GM21381 (cell line): ENCODE results near the gene BATF2.
"Not testable (repeated sequence)": the region's sequence is repeated elsewhere in the genome, so short reads cannot be mapped to it uniquely, and the experiment has no call there.

Experiments used
- ATAC-seq: cut with Tn5 transposase; IDR thresholded peaks from one replicate; pipeline ENCODE4 v1.9.1; 2021; ENCODE audit warnings: mild to moderate bottlenecking, moderate library complexity; ENCODE audit not compliant: unreplicated experiment

Gene BATF2

GRCh38 chr11:64996710-64997380 is at the start of gene BATF2:
Gene BATF2, minus strand, starts transcription at chr11:64996971. Its CDS starts 57 bp downstream, at chr11:64996914.
- no peak for ATAC-seq

DNA sequence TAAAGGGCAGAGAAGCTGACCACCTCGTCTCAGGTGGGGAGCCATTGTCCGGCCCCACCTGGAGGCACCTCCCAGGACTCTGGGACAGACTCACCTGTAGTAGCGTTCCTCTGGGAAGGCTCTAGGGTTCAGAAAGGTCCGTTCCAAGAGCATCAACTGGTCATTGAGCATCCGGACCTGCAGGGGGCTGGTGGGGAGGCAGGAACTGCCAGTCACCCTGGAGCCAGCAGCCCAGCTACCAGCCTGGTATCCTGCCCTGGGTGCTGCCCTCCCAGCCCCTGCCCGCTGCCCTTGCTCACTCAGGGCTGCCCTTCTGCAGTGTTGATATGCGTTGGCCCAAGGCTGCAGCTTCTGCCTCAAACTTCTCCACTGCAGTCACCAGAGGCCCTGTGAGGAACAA is 49.0 kb upstream of the BATF2 start:
- no peak for ATAC-seq

DNA sequence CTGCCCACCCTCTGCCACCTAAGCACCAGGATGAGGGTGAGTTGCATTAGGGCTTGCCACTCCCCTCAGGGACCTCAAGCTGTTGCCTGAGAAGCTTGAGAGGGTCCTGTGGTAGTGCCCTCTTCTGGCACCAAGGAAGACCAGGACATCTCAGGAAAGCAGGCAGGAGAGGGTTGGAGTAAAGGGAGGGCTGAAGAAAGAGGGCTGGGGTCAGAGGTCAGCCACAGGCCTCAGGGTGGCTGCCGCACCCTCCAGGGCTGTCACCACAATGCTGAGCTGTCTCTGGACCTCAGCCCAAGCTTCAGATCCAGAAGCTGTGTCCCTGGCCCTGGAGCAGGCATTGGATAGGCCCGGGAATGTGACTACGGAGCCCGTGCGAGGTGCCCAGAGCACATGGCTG is 48.3 kb upstream of the BATF2 start:
- ATAC-seq: no peak

DNA sequence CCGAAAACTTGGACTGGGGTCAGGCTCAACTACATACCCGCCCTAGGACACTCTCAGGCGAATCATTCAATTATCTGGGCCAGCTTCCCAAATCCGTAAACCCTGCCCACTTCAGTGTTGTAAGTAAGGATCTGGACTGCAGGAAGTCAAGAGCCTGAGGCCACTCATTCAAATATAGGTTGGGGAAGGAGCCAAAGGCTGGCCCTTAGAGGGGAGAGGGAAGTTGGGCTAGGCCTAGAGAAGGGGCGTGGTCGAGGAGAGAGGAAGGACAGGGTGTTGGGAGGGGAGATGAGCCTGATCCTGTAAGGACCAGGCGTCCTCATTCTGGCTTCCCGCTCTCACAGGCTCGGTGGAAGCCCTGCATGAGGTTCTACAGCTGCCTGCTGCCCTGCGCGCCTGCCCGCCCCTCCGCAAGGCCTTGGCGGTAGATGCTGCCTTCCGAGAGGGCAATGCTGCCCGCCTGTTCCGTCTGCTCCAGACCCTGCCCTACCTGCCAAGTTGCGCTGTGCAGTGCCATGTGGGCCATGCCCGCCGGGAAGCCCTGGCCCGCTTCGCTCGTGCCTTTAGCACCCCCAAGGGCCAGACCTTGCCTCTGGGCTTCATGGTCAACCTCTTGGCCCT is 47.2 kb upstream of the BATF2 start:
- ATAC-seq: no peak

DNA sequence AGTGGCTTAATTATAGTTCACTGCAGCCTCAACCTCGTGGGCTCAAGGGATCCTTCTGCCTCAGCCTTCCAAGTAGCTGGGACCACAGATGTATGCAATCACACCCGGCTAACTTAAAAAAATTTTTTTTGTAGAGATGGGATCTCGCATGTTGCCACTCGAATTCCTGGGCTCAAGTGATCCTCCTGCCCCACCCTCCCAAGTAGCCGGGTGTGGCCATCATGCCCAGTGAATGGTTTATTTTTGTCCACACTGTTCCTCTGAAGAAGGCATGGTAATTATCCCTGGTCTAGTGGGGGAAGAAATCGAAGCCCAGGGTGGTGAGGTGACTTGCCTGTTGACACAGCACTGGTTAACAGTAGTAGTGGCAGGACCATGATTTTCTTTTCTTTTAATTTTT is 46.1 kb upstream of the BATF2 start:
- no peak for ATAC-seq

DNA sequence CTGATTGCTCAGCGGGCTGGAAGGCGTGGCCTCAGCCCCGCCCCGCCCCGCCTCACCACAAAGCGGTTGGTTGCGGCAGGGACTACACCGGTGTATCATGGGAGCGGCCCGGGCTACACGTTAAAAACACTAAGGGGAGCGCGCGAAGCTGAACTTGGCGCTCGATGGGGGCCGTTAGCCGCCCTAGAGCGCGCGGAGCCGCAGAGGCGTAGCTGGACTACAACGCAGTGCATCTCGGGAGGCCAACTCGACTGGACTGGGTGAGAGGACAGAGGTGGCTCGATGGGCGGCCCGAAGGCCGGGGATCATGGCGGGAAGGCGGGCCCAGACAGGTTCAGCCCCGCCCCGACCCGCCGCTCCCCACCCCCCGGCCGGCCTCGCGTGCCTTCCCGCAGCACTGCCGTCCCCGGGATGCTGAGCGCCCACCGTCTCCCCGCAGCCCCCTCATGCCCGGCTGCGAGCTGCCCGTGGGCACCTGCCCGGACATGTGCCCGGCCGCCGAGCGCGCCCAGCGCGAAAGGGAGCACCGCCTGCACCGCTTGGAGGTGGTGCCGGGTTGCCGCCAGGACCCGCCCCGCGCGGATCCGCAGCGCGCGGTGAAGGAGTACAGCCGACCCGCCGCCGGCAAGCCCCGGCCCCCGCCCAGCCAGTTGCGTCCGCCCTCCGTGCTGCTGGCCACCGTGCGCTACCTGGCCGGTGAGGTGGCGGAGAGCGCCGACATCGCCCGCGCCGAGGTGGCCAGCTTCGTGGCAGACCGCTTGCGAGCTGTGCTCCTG is 44.3 kb upstream of the BATF2 start, which contains the start of gene SAC3D1:
SAC3D1 (plus strand) TSS at position 364 of the 776 bp plus-strand sequence; CDS start at position 447, 83 bp downstream.
- ATAC-seq: peak; percentile 81

- no peak for ATAC-seq
These were observed 43.7 kb upstream of the BATF2 start for GRCh38 chr11:65040520-65040846.

DNA sequence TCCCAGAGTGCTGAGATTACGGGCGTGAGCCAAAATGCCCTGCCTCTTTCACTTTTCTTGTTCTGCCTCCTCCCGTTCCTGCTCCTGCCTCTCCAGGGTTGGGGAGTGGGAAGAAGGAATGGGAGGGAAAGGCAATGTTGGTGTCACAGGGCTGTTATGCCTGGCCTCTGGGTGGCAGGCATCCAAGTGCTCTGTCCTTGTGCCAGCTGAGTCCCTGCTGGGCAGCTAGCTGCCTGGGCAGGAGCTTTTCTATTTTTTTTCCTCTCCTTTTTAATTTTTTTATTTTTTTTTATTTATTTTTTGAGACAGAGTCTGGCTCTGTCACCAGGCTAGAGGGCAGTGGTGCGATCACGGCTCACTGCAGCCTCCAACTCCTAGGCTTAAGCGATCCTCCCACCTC is 40.2 kb upstream of the BATF2 start:
- ATAC-seq: no peak

DNA sequence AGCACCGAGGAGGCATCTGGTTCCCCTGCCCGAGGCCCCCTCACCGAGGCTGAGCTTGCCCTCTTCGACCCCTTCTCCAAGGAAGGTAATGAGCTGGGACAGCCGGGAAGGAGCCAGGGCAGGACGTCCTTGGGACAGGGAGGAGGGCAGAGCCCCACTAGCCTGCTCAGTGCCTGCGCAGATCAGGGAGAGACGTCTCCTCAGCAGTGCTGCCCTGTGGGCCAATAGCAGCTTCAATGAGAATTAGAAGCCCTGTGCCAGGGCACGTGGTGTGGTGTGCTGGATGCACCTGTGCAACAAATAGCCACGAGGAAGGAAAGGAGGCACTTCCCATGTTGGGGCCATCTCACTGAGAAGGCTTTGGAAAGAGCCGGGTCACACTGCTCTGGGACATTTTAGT is 38.8 kb upstream of the BATF2 start:
- no peak for ATAC-seq

- no peak for ATAC-seq
These were observed 37.7 kb upstream of the BATF2 start for GRCh38 chr11:65034423-65034822.

- ATAC-seq: no peak
These were observed 35.4 kb upstream of the BATF2 start for GRCh38 chr11:65032216-65032615.

GRCh38 chr11:65027213-65028067 is 30.7 kb upstream of the BATF2 start, which contains the start of gene SNX15:
Gene SNX15, plus strand, starts transcription at chr11:65027439. Its CDS starts 99 bp downstream, at chr11:65027538.
- ATAC-seq: peak; percentile 85

GRCh38 chr11:65026810-65027209 is 30.0 kb upstream of the BATF2 start:
- ATAC-seq: no peak

DNA sequence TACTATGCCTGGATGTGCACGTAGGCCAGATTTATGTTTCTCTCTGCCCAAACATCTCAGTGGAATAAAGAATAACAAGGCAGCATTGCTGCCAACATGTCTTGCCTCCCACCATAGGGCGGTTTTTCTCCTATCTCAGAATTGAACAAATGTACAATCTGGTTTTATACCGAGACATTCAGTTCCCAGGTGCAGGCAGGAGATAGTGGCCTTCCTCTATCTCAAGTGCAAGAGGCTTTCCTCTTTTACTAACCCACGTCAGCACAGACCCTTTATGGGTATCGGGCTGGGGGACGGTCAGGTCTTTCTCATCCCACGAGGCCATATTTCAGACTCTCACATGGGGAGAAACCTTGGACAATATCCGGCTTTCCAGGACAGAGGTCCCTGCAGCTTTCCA is 26.7 kb upstream of the BATF2 start:
- not testable (repeated sequence) for ATAC-seq

- no peak for ATAC-seq
These were observed 24.7 kb upstream of the BATF2 start for GRCh38 chr11:65021509-65021908.

- no peak for ATAC-seq
These were observed 24.2 kb upstream of the BATF2 start for GRCh38 chr11:65021003-65021402.

DNA sequence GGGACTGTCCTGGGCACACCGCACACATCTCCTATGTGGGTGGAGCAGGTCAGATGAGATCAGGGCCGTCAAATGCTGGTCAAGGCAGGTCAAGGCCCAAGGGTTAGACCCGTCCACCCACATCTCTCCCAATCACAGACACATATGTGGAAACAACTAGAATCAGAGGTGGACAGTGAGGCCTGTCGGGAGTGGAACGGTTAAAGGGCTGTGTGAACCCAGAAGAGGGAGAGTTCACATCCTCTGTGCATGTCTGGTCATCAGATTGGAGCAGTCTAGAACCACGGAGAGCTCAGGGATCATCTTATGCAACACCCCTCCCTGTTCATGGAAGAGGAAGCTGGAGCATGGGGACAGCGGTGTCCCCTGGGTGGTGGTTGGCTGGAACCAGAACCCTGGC is 23.1 kb upstream of the BATF2 start:
- ATAC-seq: no peak

- ATAC-seq: no peak
These were observed 21.2 kb upstream of the BATF2 start for GRCh38 chr11:65017937-65018336.

DNA sequence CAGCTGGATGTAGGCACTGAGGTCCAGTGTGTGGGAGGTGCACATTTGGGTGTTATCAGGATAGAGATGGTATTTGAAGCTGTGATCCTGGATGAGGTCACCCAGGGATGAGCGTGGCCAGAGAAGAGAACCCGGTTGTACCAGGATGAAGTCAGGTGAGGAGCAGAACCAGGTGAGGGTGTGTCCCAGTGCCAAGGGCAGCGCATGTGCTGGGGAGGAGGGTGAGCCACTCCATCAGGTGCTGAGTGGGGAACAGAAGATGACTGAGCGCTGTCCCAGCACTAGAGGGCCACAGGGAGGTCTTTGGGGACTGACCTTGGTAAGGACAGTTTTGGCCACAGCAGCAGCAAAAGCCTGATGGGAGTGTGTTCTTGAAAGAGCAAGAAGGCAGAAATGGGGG is 19.9 kb upstream of the BATF2 start:
- no peak for ATAC-seq

- ATAC-seq: no peak
These were observed 18.0 kb upstream of the BATF2 start for GRCh38 chr11:65014726-65015227.
